Vagina (tissue), 2 donors: Measurements from ENCODE around the gene MAPRE2. TPM values are rescaled to one million over a fixed set of nuclear protein-coding genes. Genes with fewer than 3 reads are reported as not detected.

Experiments
- DNase-seq, 2 donors: peaks; one replicate each; pipeline ENCODE4 v3.0.0-alpha.2; 2017; ENCODE audit errors: extremely low spot score in 2 of 2
- H3K27ac ChIP-seq: fragments of 200-600 bp; sonication (generic); one replicate; pipeline ENCODE4 v1.5.1; 2019
- H3K27me3 ChIP-seq: fragments of 200-600 bp; sonication (generic); one replicate; pipeline ENCODE4 v1.5.1; 2019
- H3K36me3 ChIP-seq, 2 donors: fragments of 200-600 bp; sonication (generic); one replicate each; pipeline ENCODE4 v1.5.1; 2017 to 2019
- H3K4me1 ChIP-seq: fragments of 200-600 bp; sonication (generic); one replicate; pipeline ENCODE4 v1.5.1; 2019
- H3K4me3 ChIP-seq, 2 donors: fragments of 200-600 bp; sonication (generic); 1 replicate in 1 of 2; 2 replicates in 1 of 2; pipeline ENCODE4 v1.5.1; 2016 to 2019
- H3K9me3 ChIP-seq: fragments of 200-600 bp; sonication (generic); one replicate; pipeline ENCODE4 v1.5.1; 2019
- CTCF ChIP-seq, 3 experiments: fragments of 450-650 bp in 2 of 3; fragments of 200-600 bp in 1 of 3; sonication (generic) in 1 of 3; IDR thresholded peaks; one replicate each; pipeline ENCODE4 v1.5.1; 2017 to 2019; ENCODE audit warnings: antibody characterized with exemption in 3 of 3, mild to moderate bottlenecking in 2 of 3, moderate library complexity in 2 of 3
- POLR2A ChIP-seq, 2 donors: fragments of 450-650 bp; IDR thresholded peaks; one replicate each; pipeline ENCODE4 v1.6.1; 2017; ENCODE audit warnings: antibody characterized with exemption in 2 of 2, mild to moderate bottlenecking in 2 of 2, moderate library complexity in 2 of 2
- POLR2AphosphoS5 ChIP-seq, 2 donors: sonication (generic); formaldehyde crosslinking; IDR thresholded peaks; one replicate each; pipeline ENCODE4 v1.9.0; 2017; ENCODE audit warnings: antibody characterized with exemption in 2 of 2, mild to moderate bottlenecking in 2 of 2, low read depth in 1 of 2; ENCODE audit not compliant: insufficient read depth in 1 of 2
- intact Hi-C: fragments of 100-400 bp; cut with DNase I; formaldehyde crosslinking; loops from one replicate; pipeline ENCODE4 v1.15.1; 2023
- total RNA-seq: library from RNA; depleted of rRNA; stranded (reverse); fragments of >200 nt; gene quantifications from one replicate; pipeline ENCODE4 v1.2.3, GENCODE V29; 2016

Gene MAPRE2
- total RNA-seq, 1 donor from 2014 or later = 21.4 TPM

GRCh38 chr18:35060122-35060815 lies 19.1 kb downstream of the MAPRE2 start:
- H3K4me1 ChIP-seq = no peaks in the 10 kb centered on the region
- no peak overlapping the region for H3K4me3 ChIP-seq
- no peaks in the 10 kb centered on the region for H3K27me3 ChIP-seq
- no peak for TF ChIP-seq POLR2AphosphoS5 (IDR thresholded peaks at IDR 0.05; ENCODE audit: insufficient read depth in 1 of 2, low read depth in 1 of 2)
- no peak for TF ChIP-seq CTCF (IDR thresholded peaks at IDR 0.05)
- no peak for TF ChIP-seq POLR2A (IDR thresholded peaks at IDR 0.05)
- intact Hi-C loops = no loop called here
- no peaks in the 10 kb centered on the region for H3K36me3 ChIP-seq
- no peak overlapping the region for H3K27ac ChIP-seq
- DNase-seq = no peak
- no peaks in the 10 kb centered on the region for H3K9me3 ChIP-seq

GRCh38 chr18:35061336-35061735 lies 20.1 kb downstream of the MAPRE2 start:
- TF ChIP-seq POLR2A (IDR thresholded peaks at IDR 0.05) (no peak), POLR2AphosphoS5 (IDR thresholded peaks at IDR 0.05; ENCODE audit: insufficient read depth in 1 of 2, low read depth in 1 of 2) (no peak), CTCF (IDR thresholded peaks at IDR 0.05) (no peak)
- no peak for DNase-seq
- intact Hi-C loops = no loop called here
- Histone ChIP-seq H3K27ac (no peak overlapping the region), H3K4me3 (no peak overlapping the region), H3K9me3 (no peaks in the 10 kb centered on the region), H3K4me1 (no peaks in the 10 kb centered on the region), H3K27me3 (no peaks in the 10 kb centered on the region), H3K36me3 (no peaks in the 10 kb centered on the region)

- no peaks in the 10 kb centered on the region for H3K9me3 ChIP-seq
- no peak for DNase-seq
- TF ChIP-seq POLR2A (IDR thresholded peaks at IDR 0.05) = no peak
- TF ChIP-seq POLR2AphosphoS5 (IDR thresholded peaks at IDR 0.05; ENCODE audit: insufficient read depth in 1 of 2, low read depth in 1 of 2) = no peak
- TF ChIP-seq CTCF (IDR thresholded peaks at IDR 0.05) = no peak
- intact Hi-C loops = no loop called here
- no peaks in the 10 kb centered on the region for H3K36me3 ChIP-seq
- no peak overlapping the region for H3K4me3 ChIP-seq
- no peaks in the 10 kb centered on the region for H3K4me1 ChIP-seq
- H3K27me3 ChIP-seq = no peaks in the 10 kb centered on the region
- H3K27ac ChIP-seq = no peak overlapping the region
These were observed 20.6 kb downstream of the MAPRE2 start for GRCh38 chr18:35061804-35062203.

GRCh38 chr18:35062408-35062807 lies 21.2 kb downstream of the MAPRE2 start:
- no peaks in the 10 kb centered on the region for H3K27me3 ChIP-seq
- no peaks in the 10 kb centered on the region for H3K36me3 ChIP-seq
- intact Hi-C loops = no loop called here
- TF ChIP-seq POLR2A (IDR thresholded peaks at IDR 0.05) (no peak), POLR2AphosphoS5 (IDR thresholded peaks at IDR 0.05; ENCODE audit: insufficient read depth in 1 of 2, low read depth in 1 of 2) (no peak), CTCF (IDR thresholded peaks at IDR 0.05) (no peak)
- no peak overlapping the region for H3K4me3 ChIP-seq
- no peaks in the 10 kb centered on the region for H3K4me1 ChIP-seq
- H3K9me3 ChIP-seq = no peaks in the 10 kb centered on the region
- no peak overlapping the region for H3K27ac ChIP-seq
- DNase-seq = no peak

GRCh38 chr18:35063875-35064690 lies 22.9 kb downstream of the MAPRE2 start:
- Histone ChIP-seq H3K9me3 (no peaks in the 10 kb centered on the region), H3K4me1 (no peaks in the 10 kb centered on the region), H3K36me3 (no peaks in the 10 kb centered on the region), H3K4me3 (no peak overlapping the region), H3K27ac (no peak overlapping the region), H3K27me3 (no peaks in the 10 kb centered on the region)
- DNase-seq = no peak
- intact Hi-C loops = no loop called here
- TF ChIP-seq CTCF (IDR thresholded peaks at IDR 0.05) = no peak
- no peak for TF ChIP-seq POLR2A (IDR thresholded peaks at IDR 0.05)
- TF ChIP-seq POLR2AphosphoS5 (IDR thresholded peaks at IDR 0.05; ENCODE audit: insufficient read depth in 1 of 2, low read depth in 1 of 2) = no peak
